Keratinocyte (primary cell): ENCODE measurements around the gene DENND2A. TPM values are rescaled to one million over a fixed set of nuclear protein-coding genes. Genes with fewer than 3 reads are reported as not detected.
A peak's percentile ranks its signal among the peaks of the same experiment; 100 is the strongest.

Source experiments
- DNase-seq: peaks from one replicate; pipeline ENCODE4 v3.0.0-alpha.2; 2011; ENCODE audit warnings: low read depth, missing footprints, low spot score
- FAIRE-seq: peaks from 2 replicates; lab custom pipeline; 2011; peaks lifted over from hg19 to GRCh38; lab: Jason Lieb, UNC
- H2AFZ ChIP-seq: 2 replicates; pipeline ENCODE4 v1.6.0; 2012; ENCODE audit warnings: low read length, control low read depth, inconsistent platforms; ENCODE audit not compliant: control insufficient read depth
- H3K27ac ChIP-seq: 2 replicates; pipeline ENCODE4 v1.5.1; 2011; ENCODE audit warnings: low read length; ENCODE audit not compliant: control insufficient read depth, insufficient read depth
- H3K27me3 ChIP-seq: 3 replicates; pipeline ENCODE4 v1.6.0; 2011; ENCODE audit warnings: low read length; ENCODE audit not compliant: control insufficient read depth, insufficient read depth; ENCODE audit errors: extremely low read depth
- H3K36me3 ChIP-seq, 2 experiments: 2 replicates in 1 of 2; 3 replicates in 1 of 2; pipeline ENCODE4 v1.5.1; 2011; ENCODE audit warnings: low read length in 2 of 2, mild to moderate bottlenecking in 1 of 2; ENCODE audit not compliant: control insufficient read depth in 2 of 2, insufficient read depth in 2 of 2; ENCODE audit errors: extremely low read depth in 1 of 2
- H3K4me1 ChIP-seq: 3 replicates; pipeline ENCODE4 v1.5.1; 2011; ENCODE audit warnings: low read length; ENCODE audit not compliant: control insufficient read depth, insufficient read depth; ENCODE audit errors: extremely low read depth
- H3K4me2 ChIP-seq: 3 replicates; pipeline ENCODE4 v1.6.0; 2011; ENCODE audit warnings: low read depth, low read length; ENCODE audit not compliant: control insufficient read depth, insufficient read depth; ENCODE audit errors: extremely low read depth
- H3K4me3 ChIP-seq, 3 experiments: fragments of 200-600 bp in 1 of 3; sonication (generic) in 1 of 3; 2 replicates in 2 of 3; 3 replicates in 1 of 3; pipeline ENCODE4 v1.5.1; 2011 to 2016; ENCODE audit warnings: low read length in 3 of 3, mild to moderate bottlenecking in 3 of 3, control low read depth in 2 of 3, inconsistent platforms in 1 of 3, low read depth in 1 of 3, mixed read lengths in 1 of 3, mixed run types in 1 of 3, moderate library complexity in 1 of 3; ENCODE audit not compliant: control insufficient read depth in 2 of 3, insufficient read depth in 2 of 3; ENCODE audit errors: extremely low read depth in 1 of 3
- H3K79me2 ChIP-seq: 2 replicates; pipeline ENCODE4 v1.6.0; 2012; ENCODE audit warnings: low read length; ENCODE audit not compliant: control insufficient read depth, insufficient read depth
- H3K9ac ChIP-seq: 3 replicates; pipeline ENCODE4 v1.6.0; 2011; ENCODE audit warnings: low read length; ENCODE audit not compliant: control insufficient read depth, insufficient read depth; ENCODE audit errors: extremely low read depth
- H3K9me1 ChIP-seq: 3 replicates; pipeline ENCODE4 v1.6.0; 2011; ENCODE audit warnings: low read length; ENCODE audit not compliant: control insufficient read depth, insufficient read depth; ENCODE audit errors: extremely low read depth
- H3K9me3 ChIP-seq: 2 replicates; pipeline ENCODE4 v1.5.1; 2012; ENCODE audit warnings: low read depth, low read length; ENCODE audit not compliant: control insufficient read depth
- H4K20me1 ChIP-seq: 3 replicates; pipeline ENCODE4 v1.6.0; 2011; ENCODE audit warnings: low read length; ENCODE audit not compliant: control insufficient read depth, insufficient read depth; ENCODE audit errors: extremely low read depth
- CTCF ChIP-seq, 3 experiments: IDR thresholded peaks in 1 of 3; conservative IDR thresholded peaks in 1 of 3; optimal IDR thresholded peaks in 1 of 3; 2 replicates in 2 of 3; 3 replicates in 1 of 3; pipeline versions ENCODE3 to v1.5.1; 2011; ENCODE audit warnings: low read length in 3 of 3, mild to moderate bottlenecking in 3 of 3, moderate library complexity in 2 of 3, control low read depth in 1 of 3, inconsistent platforms in 1 of 3; ENCODE audit not compliant: insufficient read depth in 2 of 3; ENCODE audit errors: extremely low read depth in 1 of 3
- EZH2 ChIP-seq: IDR thresholded peaks from one replicate; pipeline ENCODE4 v1.6.1; 2012; ENCODE audit warnings: inconsistent platforms, mild to moderate bottlenecking, low read length, moderate library complexity
- dilution Hi-C: fragments of 300-500 bp; cut with MboI; formaldehyde crosslinking; loops from one replicate; pipeline ENCODE4 v1.7.0; 2020; ENCODE audit warnings: low sequenced_read_pairs; ENCODE audit not compliant: extremely low pct_ligation_motif_present
- polyA plus RNA-seq, 5 experiments: library from polyadenylated mRNA; depleted of rRNA in 3 of 5; stranded (reverse) in 3 of 5; stranded (forward) in 1 of 5; unstranded in 1 of 5; fragments of >200 nt; gene quantifications; 1 replicate in 1 of 5; 2 replicates in 3 of 5; 3 replicates in 1 of 5; pipeline versions ENCODE4 v1.2.1 to v1.2.3, GENCODE V29; 2011 to 2012; ENCODE audit warnings: missing spikeins in 2 of 5, low read depth in 1 of 5, low replicate concordance in 1 of 5

The DENND2A gene
- polyA plus RNA-seq, 1 donor (not counting 4 experiments of a cell fraction or from before 2014, with no cell fraction given): 1.8 TPM

GRCh38 chr7:140624392-140625191 is 16.0 kb downstream of the DENND2A start:
- Histone ChIP-seq H3K9me1 (no peaks in the 10 kb centered on the region), H3K27me3 (no peaks in the 10 kb centered on the region), H3K9me3 (no peaks in the 10 kb centered on the region), H3K4me1 (peaks cover 38% of the 10 kb centered on the region), H3K4me3 (no peak overlapping the region), H3K79me2 (no peaks in the 10 kb centered on the region), H3K36me3 (no peaks in the 10 kb centered on the region), H3K27ac (peak overlapping the region; percentile 43), H4K20me1 (no peaks in the 10 kb centered on the region), H2AFZ (no peak overlapping the region), H3K9ac (peak overlapping the region; percentile 9), H3K4me2 (no peak overlapping the region)
- TF ChIP-seq CTCF (optimal IDR thresholded peaks at IDR 0.05 in 1 of 3, IDR thresholded peaks at IDR 0.05 in 1 of 3, conservative IDR thresholded peaks at IDR 0.05 in 1 of 3; ENCODE audit: extremely low read depth in 1 of 3, insufficient read depth in 2 of 3, low read length in 3 of 3) (peak in 1 of 3 experiments; percentile 22), EZH2 (no peak)
- FAIRE-seq (peak; percentile 17), DNase-seq (no peak)
- dilution Hi-C loops: no loop called here

DNA sequence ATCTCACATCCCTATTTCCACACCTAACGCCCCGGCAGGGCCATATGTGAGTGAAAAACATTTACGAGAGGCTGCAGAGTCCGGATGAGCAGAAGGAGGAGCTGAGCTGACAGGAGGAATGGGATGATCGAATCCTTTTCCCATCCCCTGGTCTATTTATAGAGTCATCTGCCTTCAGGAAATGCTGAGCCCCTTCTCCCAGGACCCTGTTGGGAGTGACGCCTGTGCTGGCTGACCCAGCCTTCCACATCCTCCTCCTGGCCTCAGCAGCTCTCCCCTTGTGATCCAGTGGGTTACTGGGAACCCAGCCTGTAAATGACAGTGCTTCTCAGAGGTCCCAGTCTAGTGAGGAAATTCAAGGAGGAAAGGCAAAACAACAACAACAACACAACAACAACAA is 16.6 kb downstream of the DENND2A start:
- no peak overlapping the region for H3K27ac ChIP-seq
- H3K9me3 ChIP-seq: no peaks in the 10 kb centered on the region
- dilution Hi-C loops: no loop called here
- H3K79me2 ChIP-seq: no peaks in the 10 kb centered on the region
- no peak overlapping the region for H3K4me2 ChIP-seq
- peaks cover 38% of the 10 kb centered on the region for H3K4me1 ChIP-seq
- H3K9ac ChIP-seq: no peak overlapping the region
- H3K36me3 ChIP-seq: no peaks in the 10 kb centered on the region
- DNase-seq (no peak), FAIRE-seq (no peak)
- TF ChIP-seq CTCF (optimal IDR thresholded peaks at IDR 0.05 in 1 of 3, IDR thresholded peaks at IDR 0.05 in 1 of 3, conservative IDR thresholded peaks at IDR 0.05 in 1 of 3; ENCODE audit: extremely low read depth in 1 of 3, insufficient read depth in 2 of 3, low read length in 3 of 3) (no peak), EZH2 (no peak)
- H3K27me3 ChIP-seq: no peaks in the 10 kb centered on the region
- no peaks in the 10 kb centered on the region for H4K20me1 ChIP-seq
- no peaks in the 10 kb centered on the region for H3K9me1 ChIP-seq
- H3K4me3 ChIP-seq: no peak overlapping the region
- H2AFZ ChIP-seq: no peak overlapping the region
